H9 (cell line): Measurements from ENCODE around the gene GJA10. TPM values are rescaled to one million over a fixed set of nuclear protein-coding genes. Genes with fewer than 3 reads are reported as not detected.

Experiments used
- DNase-seq: peaks from one replicate; pipeline ENCODE4 v3.0.0-alpha.2; 2017
- H2AFZ ChIP-seq: one replicate; pipeline ENCODE4 v1.6.1; 2013; ENCODE audit warnings: mild to moderate bottlenecking, low read length, control low read depth, moderate library complexity
- H2AK5ac ChIP-seq: 2 replicates; pipeline ENCODE4 v1.6.1; 2013; ENCODE audit warnings: low read length, control low read depth, mixed read lengths; ENCODE audit not compliant: insufficient read length
- H2BK120ac ChIP-seq: one replicate; pipeline ENCODE4 v1.6.1; 2013; ENCODE audit warnings: low read depth, mild to moderate bottlenecking, low read length, control low read depth, inconsistent platforms; ENCODE audit not compliant: poor library complexity, severe bottlenecking
- H2BK12ac ChIP-seq: 2 replicates; pipeline ENCODE4 v1.6.1; 2013; ENCODE audit warnings: low read length, control low read depth, mixed read lengths, low read depth; ENCODE audit not compliant: insufficient read length
- H2BK15ac ChIP-seq: 2 replicates; pipeline ENCODE4 v1.6.1; 2013; ENCODE audit warnings: low read depth, low read length, control low read depth
- H2BK20ac ChIP-seq: one replicate; pipeline ENCODE4 v1.6.1; 2013; ENCODE audit warnings: low read depth, mild to moderate bottlenecking, low read length, control low read depth, inconsistent platforms; ENCODE audit not compliant: poor library complexity, severe bottlenecking
- H2BK5ac ChIP-seq: 2 replicates; pipeline ENCODE4 v1.6.1; 2013; ENCODE audit warnings: low read length, control low read depth, mixed read lengths; ENCODE audit not compliant: insufficient read length
- H3K14ac ChIP-seq: 2 replicates; pipeline ENCODE4 v1.6.1; 2013; ENCODE audit warnings: low read length, control low read depth; ENCODE audit not compliant: insufficient read depth
- H3K18ac ChIP-seq: 2 replicates; pipeline ENCODE4 v1.6.1; 2013; ENCODE audit warnings: low read depth, mild to moderate bottlenecking, mixed read lengths, low read length, control low read depth; ENCODE audit not compliant: insufficient read length
- H3K23ac ChIP-seq: 2 replicates; pipeline ENCODE4 v1.6.1; 2013; ENCODE audit warnings: low read length, control low read depth, mixed read lengths, low read depth; ENCODE audit not compliant: insufficient read length
- H3K23me2 ChIP-seq: 2 replicates; pipeline ENCODE4 v1.6.1; 2013; ENCODE audit warnings: low read depth, mild to moderate bottlenecking, mixed read lengths, low read length, control low read depth; ENCODE audit not compliant: insufficient read length, poor library complexity, severe bottlenecking
- H3K27ac ChIP-seq: 2 replicates; pipeline ENCODE4 v1.5.1; 2013; ENCODE audit warnings: low read length, control low read depth, mixed read lengths, low read depth; ENCODE audit not compliant: insufficient read length
- H3K27me3 ChIP-seq: 2 replicates; pipeline ENCODE4 v1.6.1; 2013; ENCODE audit warnings: low read length, control low read depth, inconsistent platforms; ENCODE audit not compliant: insufficient read depth
- H3K4ac ChIP-seq: 2 replicates; pipeline ENCODE4 v1.6.1; 2013; ENCODE audit warnings: low read depth, mild to moderate bottlenecking, control low read depth, inconsistent platforms, low read length, moderate library complexity
- H3K4me1 ChIP-seq: 2 replicates; pipeline ENCODE4 v1.6.1; 2013; ENCODE audit warnings: low read length, control low read depth, inconsistent platforms; ENCODE audit not compliant: insufficient read depth
- H3K4me2 ChIP-seq: 2 replicates; pipeline ENCODE4 v1.6.1; 2013; ENCODE audit warnings: low read length, control low read depth, mixed read lengths; ENCODE audit not compliant: insufficient read length, insufficient read depth
- H3K56ac ChIP-seq: 2 replicates; pipeline ENCODE4 v1.6.1; 2013; ENCODE audit warnings: low read depth, mild to moderate bottlenecking, mixed read lengths, low read length, control low read depth; ENCODE audit not compliant: insufficient read length
- H3K79me1 ChIP-seq: 2 replicates; pipeline ENCODE4 v1.6.1; 2013; ENCODE audit warnings: low read depth, mild to moderate bottlenecking, moderate library complexity, low read length, control low read depth, inconsistent platforms; ENCODE audit not compliant: insufficient read depth, poor library complexity, severe bottlenecking
- H3K79me2 ChIP-seq: 2 replicates; pipeline ENCODE4 v1.6.1; 2013; ENCODE audit warnings: low read length, control low read depth, inconsistent platforms; ENCODE audit not compliant: insufficient read depth
- H3K9ac ChIP-seq: 2 replicates; pipeline ENCODE4 v1.6.1; 2013; ENCODE audit warnings: low read length, control low read depth, mixed read lengths; ENCODE audit not compliant: insufficient read length; ENCODE audit errors: extremely low read depth
- H3K9me3 ChIP-seq: one replicate; pipeline ENCODE4 v1.6.1; 2013; ENCODE audit warnings: low read depth, low read length, inconsistent platforms; ENCODE audit not compliant: control insufficient read depth
- H3T11ph ChIP-seq: one replicate; pipeline ENCODE4 v1.6.1; 2013; ENCODE audit warnings: mild to moderate bottlenecking, low read length, control low read depth, inconsistent platforms
- H4K20me1 ChIP-seq: one replicate; pipeline ENCODE4 v1.6.1; 2013; ENCODE audit not compliant: control insufficient read depth, insufficient read length, insufficient read depth
- H4K5ac ChIP-seq: 2 replicates; pipeline ENCODE4 v1.6.1; 2013; ENCODE audit warnings: low read depth, mild to moderate bottlenecking, mixed read lengths, low read length, control low read depth; ENCODE audit not compliant: insufficient read length
- H4K8ac ChIP-seq: replicated peaks from 2 replicates; pipeline ENCODE4 v1.6.1; 2013; ENCODE audit warnings: low read length, control low read depth, mixed read lengths, low read depth; ENCODE audit not compliant: insufficient read length
- H4K91ac ChIP-seq: 2 replicates; pipeline ENCODE4 v1.6.1; 2013; ENCODE audit warnings: low read depth, mild to moderate bottlenecking, moderate library complexity, mixed read lengths, low read length, control low read depth; ENCODE audit not compliant: insufficient read length
- H3K27ac Mint-ChIP-seq, 3 experiments: 2 replicates in 2 of 3; 3 replicates in 1 of 3; pipeline ENCODE4 v1.8.0; 2020 to 2021; ENCODE audit warnings: mixed read lengths in 3 of 3, mild to moderate bottlenecking in 1 of 3, moderate library complexity in 1 of 3
- H3K27me3 Mint-ChIP-seq: 2 replicates; pipeline ENCODE4 v1.8.0; 2021; ENCODE audit warnings: low read depth, mild to moderate bottlenecking, moderate library complexity, mixed read lengths
- H3K36me3 Mint-ChIP-seq, 3 experiments: 2 replicates in 2 of 3; 3 replicates in 1 of 3; pipeline ENCODE4 v1.8.0; 2020 to 2021; ENCODE audit warnings: low read depth in 3 of 3, mixed read lengths in 3 of 3; ENCODE audit not compliant: insufficient read depth in 1 of 3
- H3K4me1 Mint-ChIP-seq, 2 experiments: 2 replicates each; pipeline ENCODE4 v1.8.0; 2020; ENCODE audit warnings: mixed read lengths in 2 of 2
- H3K4me3 Mint-ChIP-seq, 2 experiments: 2 replicates in 1 of 2; 3 replicates in 1 of 2; pipeline ENCODE4 v1.8.0; 2020 to 2021; ENCODE audit warnings: mild to moderate bottlenecking in 2 of 2, mixed read lengths in 2 of 2, moderate library complexity in 1 of 2
- H3K9me3 Mint-ChIP-seq, 2 experiments: 2 replicates in 1 of 2; 3 replicates in 1 of 2; pipeline ENCODE4 v1.8.0; 2020; ENCODE audit warnings: mild to moderate bottlenecking in 2 of 2, mixed read lengths in 2 of 2, moderate library complexity in 1 of 2
- WGBS: extraction: QIAGEN DNeasy Blood & Tissue Kit; methylation state at CpG from one replicate; pipeline ENCODE4 v1.1.7; 2013; ENCODE audit warnings: missing lambda C conversion rate, low lambda C conversion rate, mixed read lengths; ENCODE audit not compliant: insufficient read length; ENCODE audit errors: extremely low coverage; 5-methylcytosine and 5-hydroxymethylcytosine counted together
- total RNA-seq: library from RNA; stranded (reverse); gene quantifications from 2 replicates; pipeline ENCODE4 v1.2.1, GENCODE V29; 2021
- TF ChIP-seq, protein P1 (sequence below): fragments of 200-600 bp; sonication (generic); conservative IDR thresholded peaks from 3 replicates; pipeline ENCODE4 v1.8.0; 2021; ENCODE audit warnings: antibody characterized with exemption, mild to moderate bottlenecking

GJA10 gene
- total RNA-seq, 1 experiment from 2014 or later, result not detected

DNA sequence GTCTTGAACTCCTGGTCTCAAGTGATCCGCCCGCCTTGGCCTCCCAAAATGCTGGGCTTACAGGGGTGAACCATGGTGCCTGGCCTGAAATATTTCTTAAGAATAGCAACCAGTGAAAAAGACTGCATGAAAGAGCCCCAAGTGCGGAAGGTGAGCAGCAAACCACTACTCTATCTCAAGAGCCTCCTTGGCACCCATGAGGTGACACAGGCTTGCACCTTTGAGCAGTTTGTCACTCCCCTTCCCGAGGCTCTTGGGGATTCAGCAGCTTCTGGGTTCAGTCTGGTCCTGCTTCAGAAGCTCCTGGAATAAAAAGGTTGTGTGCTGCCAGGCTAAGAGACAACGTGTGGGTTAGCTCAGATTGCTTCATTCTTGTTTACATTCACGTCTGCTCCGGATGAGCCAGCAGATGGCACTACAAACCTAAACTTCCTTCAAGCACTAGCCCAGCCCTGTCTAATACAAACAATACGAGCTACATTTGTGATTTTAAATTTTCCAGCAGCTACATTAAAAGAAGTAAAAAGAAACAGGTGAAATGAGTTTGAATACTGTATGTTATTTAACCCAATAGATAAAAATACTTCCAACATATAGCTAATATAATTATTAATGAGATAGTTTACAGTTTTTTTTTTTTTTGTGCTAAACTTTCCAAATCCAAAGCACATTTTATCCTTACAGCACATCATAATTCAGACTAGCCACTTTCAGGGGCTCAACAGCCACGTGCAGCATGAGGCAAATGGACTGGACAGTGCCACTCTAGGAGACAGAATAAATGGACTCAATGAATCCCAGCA lies 46.2 kb downstream of the GJA10 start:
- Histone ChIP-seq H3K79me2 (no peaks in the 10 kb centered on the region), H2BK120ac (no peak overlapping the region), H3K23ac (no peak overlapping the region), H3K27me3 (no peaks in the 10 kb centered on the region), H4K20me1 (no peaks in the 10 kb centered on the region), H2AFZ (peak overlapping the region; percentile 71), H2BK5ac (no peak overlapping the region), H3K23me2 (no peaks in the 10 kb centered on the region), H2AK5ac (no peak overlapping the region), H2BK12ac (no peak overlapping the region), H3K27ac (no peak overlapping the region), H3K18ac (no peak overlapping the region), H4K8ac (no peak overlapping the region), H2BK15ac (no peak overlapping the region), H3K9me3 (no peaks in the 10 kb centered on the region), H2BK20ac (no peak overlapping the region), H3K4me2 (no peak overlapping the region), H4K5ac (no peak overlapping the region), H3K4ac (no peak overlapping the region), H3K4me1 (no peaks in the 10 kb centered on the region), H4K91ac (no peak overlapping the region), H3K9ac (no peak overlapping the region), H3K56ac (no peak overlapping the region), H3T11ph (no peak overlapping the region), H3K79me1 (no peaks in the 10 kb centered on the region), H3K14ac (no peak overlapping the region)
- WGBS, result no CpG with 5 or more reads among the region's 9 CpGs
- TF ChIP-seq, protein P1, sequence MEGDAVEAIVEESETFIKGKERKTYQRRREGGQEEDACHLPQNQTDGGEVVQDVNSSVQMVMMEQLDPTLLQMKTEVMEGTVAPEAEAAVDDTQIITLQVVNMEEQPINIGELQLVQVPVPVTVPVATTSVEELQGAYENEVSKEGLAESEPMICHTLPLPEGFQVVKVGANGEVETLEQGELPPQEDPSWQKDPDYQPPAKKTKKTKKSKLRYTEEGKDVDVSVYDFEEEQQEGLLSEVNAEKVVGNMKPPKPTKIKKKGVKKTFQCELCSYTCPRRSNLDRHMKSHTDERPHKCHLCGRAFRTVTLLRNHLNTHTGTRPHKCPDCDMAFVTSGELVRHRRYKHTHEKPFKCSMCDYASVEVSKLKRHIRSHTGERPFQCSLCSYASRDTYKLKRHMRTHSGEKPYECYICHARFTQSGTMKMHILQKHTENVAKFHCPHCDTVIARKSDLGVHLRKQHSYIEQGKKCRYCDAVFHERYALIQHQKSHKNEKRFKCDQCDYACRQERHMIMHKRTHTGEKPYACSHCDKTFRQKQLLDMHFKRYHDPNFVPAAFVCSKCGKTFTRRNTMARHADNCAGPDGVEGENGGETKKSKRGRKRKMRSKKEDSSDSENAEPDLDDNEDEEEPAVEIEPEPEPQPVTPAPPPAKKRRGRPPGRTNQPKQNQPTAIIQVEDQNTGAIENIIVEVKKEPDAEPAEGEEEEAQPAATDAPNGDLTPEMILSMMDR, result peak; percentile 86
- no peaks in the 10 kb centered on the region; a peak in 1 of 5 replicates for H3K9me3 Mint-ChIP-seq
- H3K27ac Mint-ChIP-seq, result peak overlapping the region in 1 of 3 experiments; percentile 17; a peak in 1 of 7 replicates
- no peak overlapping the region for H3K4me3 Mint-ChIP-seq
- DNase-seq, result peak; percentile 65
- no peaks in the 10 kb centered on the region for H3K4me1 Mint-ChIP-seq
- H3K27me3 Mint-ChIP-seq, result no peaks in the 10 kb centered on the region
- H3K36me3 Mint-ChIP-seq, result no peaks in the 10 kb centered on the region
